H1 (cell line): ENCODE results near the gene GPR31. TPM values are rescaled to one million over a fixed set of nuclear protein-coding genes. Genes with fewer than 3 reads are reported as not detected.

ENCODE experiments used
- CTCF ChIA-PET: fragments of 300-600 bp; sonication (Branson Sonifier 250); formaldehyde crosslinking; loops from one replicate; lab custom pipeline; 2021; ENCODE audit not compliant: partially characterized antibody; lab: Charles Lee
- POLR2A ChIA-PET: fragments of 300-600 bp; sonication (Branson Sonifier 250); formaldehyde crosslinking; loops from one replicate; lab custom pipeline; 2021; ENCODE audit warnings: inconsistent platforms; ENCODE audit not compliant: partially characterized antibody; lab: Charles Lee
- DNase-seq, 2 experiments: peaks; one replicate each; pipeline versions ENCODE4 v3.0.0 to v3.0.0-alpha.2; 2010 to 2022; ENCODE audit warnings: low spot score in 2 of 2, low read depth in 1 of 2, mixed read lengths in 1 of 2
- FAIRE-seq: peaks from 2 replicates; lab custom pipeline; 2011; peaks lifted over from hg19 to GRCh38; lab: Jason Lieb, UNC
- H2AFZ ChIP-seq: 2 replicates; pipeline ENCODE4 v1.8.1; 2012; ENCODE audit warnings: low read length, inconsistent platforms
- H2AK5ac ChIP-seq: 2 replicates; pipeline ENCODE4 v1.6.1; 2013; ENCODE audit warnings: low read depth, low read length
- H2BK120ac ChIP-seq: replicated peaks from 2 replicates; pipeline ENCODE3; 2013; ENCODE audit warnings: low read depth, low read length, inconsistent platforms
- H2BK12ac ChIP-seq: 2 replicates; pipeline ENCODE4 v1.6.1; 2013; ENCODE audit warnings: low read depth, low read length
- H2BK15ac ChIP-seq: 2 replicates; pipeline ENCODE4 v1.6.1; 2013; ENCODE audit warnings: low read length
- H2BK20ac ChIP-seq: 2 replicates; pipeline ENCODE4 v1.6.1; 2013; ENCODE audit warnings: low read length
- H2BK5ac ChIP-seq: 2 replicates; pipeline ENCODE4 v1.6.1; 2013; ENCODE audit warnings: low read depth, low read length
- H3K14ac ChIP-seq: 2 replicates; pipeline ENCODE4 v1.6.1; 2013; ENCODE audit warnings: inconsistent platforms; ENCODE audit not compliant: insufficient read length
- H3K18ac ChIP-seq: 2 replicates; pipeline ENCODE4 v1.6.1; 2013; ENCODE audit warnings: low read length; ENCODE audit errors: extremely low read depth
- H3K23ac ChIP-seq: 2 replicates; pipeline ENCODE4 v1.6.1; 2013; ENCODE audit warnings: inconsistent platforms; ENCODE audit not compliant: insufficient read length
- H3K23me2 ChIP-seq: 2 replicates; pipeline ENCODE4 v1.6.1; 2013; ENCODE audit warnings: low read depth, low read length
- H3K27ac ChIP-seq: 2 replicates; pipeline ENCODE4 v1.6.1; 2011; ENCODE audit warnings: low read depth, low read length, inconsistent platforms
- H3K27me3 ChIP-seq, 4 experiments: replicated peaks in 1 of 4; 1 replicate in 1 of 4; 2 replicates in 3 of 4; pipeline versions ENCODE4 v1.6.1 to v1.8.1; 2011 to 2013; ENCODE audit warnings: low read length in 3 of 4, mild to moderate bottlenecking in 3 of 4, inconsistent platforms in 2 of 4, mixed read lengths in 2 of 4, moderate library complexity in 1 of 4; ENCODE audit not compliant: control insufficient read depth in 3 of 4, insufficient read depth in 3 of 4; ENCODE audit errors: extremely low read depth in 1 of 4
- H3K36me3 ChIP-seq, 4 experiments: 2 replicates each; pipeline versions ENCODE4 v1.6.1 to v1.8.1; 2011 to 2013; ENCODE audit warnings: mild to moderate bottlenecking in 4 of 4, low read length in 3 of 4, moderate library complexity in 2 of 4, control low read depth in 1 of 4, inconsistent platforms in 1 of 4; ENCODE audit not compliant: insufficient read depth in 4 of 4, control insufficient read depth in 2 of 4
- H3K4ac ChIP-seq: replicated peaks from 2 replicates; pipeline ENCODE3; 2013; ENCODE audit warnings: low read length, low read depth, mixed read lengths, inconsistent platforms; ENCODE audit not compliant: insufficient read length
- H3K4me1 ChIP-seq, 4 experiments: replicated peaks in 1 of 4; 1 replicate in 1 of 4; 2 replicates in 3 of 4; pipeline versions ENCODE4 v1.6.1 to v1.8.1; 2011 to 2013; ENCODE audit warnings: low read length in 3 of 4, inconsistent platforms in 2 of 4, mixed read lengths in 1 of 4; ENCODE audit not compliant: insufficient read depth in 4 of 4, control insufficient read depth in 3 of 4
- H3K4me2 ChIP-seq, 2 experiments: 2 replicates each; pipeline versions ENCODE4 v1.6.1 to v1.8.1; 2011 to 2013; ENCODE audit warnings: low read depth in 2 of 2, low read length in 2 of 2, control low read depth in 1 of 2, inconsistent platforms in 1 of 2, mild to moderate bottlenecking in 1 of 2; ENCODE audit not compliant: insufficient read depth in 1 of 2
- H3K4me3 ChIP-seq, 4 experiments: fragments of 200-600, 300-600 bp in 1 of 4; sonication (generic), shearing (Covaris generic), sonication (Bioruptor Twin) in 1 of 4; 2 replicates each; pipeline versions ENCODE4 v1.5.1 to v1.8.1; 2011 to 2016; ENCODE audit warnings: low read length in 4 of 4, low read depth in 3 of 4, control low read depth in 2 of 4, inconsistent platforms in 2 of 4, mild to moderate bottlenecking in 2 of 4, mixed read lengths in 1 of 4, moderate library complexity in 1 of 4; ENCODE audit not compliant: insufficient read depth in 2 of 4; ENCODE audit errors: extremely low read depth in 1 of 4
- H3K56ac ChIP-seq: replicated peaks from 2 replicates; pipeline ENCODE3; 2013; ENCODE audit warnings: low read depth, mild to moderate bottlenecking, mixed read lengths, low read length, inconsistent platforms; ENCODE audit not compliant: insufficient read length
- H3K79me1 ChIP-seq: 2 replicates; pipeline ENCODE4 v1.6.1; 2013; ENCODE audit warnings: low read depth, low read length, control low read depth
- H3K79me2 ChIP-seq, 2 experiments: 2 replicates each; pipeline versions ENCODE4 v1.6.1 to v1.8.1; 2012 to 2013; ENCODE audit warnings: low read length in 2 of 2, mild to moderate bottlenecking in 2 of 2, inconsistent platforms in 1 of 2; ENCODE audit not compliant: insufficient read depth in 2 of 2, control insufficient read depth in 1 of 2
- H3K9ac ChIP-seq, 4 experiments: replicated peaks in 1 of 4; 1 replicate in 1 of 4; 2 replicates in 3 of 4; pipeline versions ENCODE4 v1.6.1 to v1.8.1; 2011 to 2013; ENCODE audit warnings: low read depth in 3 of 4, low read length in 3 of 4, control low read depth in 2 of 4, mild to moderate bottlenecking in 2 of 4, moderate library complexity in 2 of 4, inconsistent platforms in 1 of 4; ENCODE audit errors: extremely low read depth in 1 of 4
- H3K9me3 ChIP-seq, 2 experiments: 2 replicates each; pipeline versions ENCODE4 v1.6.1 to v1.8.1; 2012 to 2013; ENCODE audit warnings: mild to moderate bottlenecking in 2 of 2, moderate library complexity in 2 of 2, control low read depth in 1 of 2, inconsistent platforms in 1 of 2, low read depth in 1 of 2, low read length in 1 of 2, mixed read lengths in 1 of 2; ENCODE audit not compliant: insufficient read depth in 2 of 2
- H4K20me1 ChIP-seq, 2 experiments: replicated peaks in 1 of 2; 2 replicates each; pipeline versions ENCODE3 to v1.8.1; 2011 to 2013; ENCODE audit warnings: inconsistent platforms in 2 of 2, low read length in 2 of 2, mild to moderate bottlenecking in 1 of 2; ENCODE audit not compliant: insufficient read depth in 2 of 2, control insufficient read depth in 1 of 2
- H4K5ac ChIP-seq: 2 replicates; pipeline ENCODE4 v1.6.1; 2013; ENCODE audit warnings: low read length, low read depth, mixed read lengths, inconsistent platforms; ENCODE audit not compliant: insufficient read length
- H4K8ac ChIP-seq: 2 replicates; pipeline ENCODE4 v1.8.0; 2013; ENCODE audit warnings: mild to moderate bottlenecking, moderate library complexity, low read length, inconsistent platforms; ENCODE audit not compliant: insufficient read depth; ENCODE audit errors: extremely low read depth
- H4K91ac ChIP-seq: replicated peaks from 2 replicates; pipeline ENCODE3; 2013; ENCODE audit warnings: low read length, mixed read lengths, inconsistent platforms; ENCODE audit not compliant: insufficient read length
- CBX8 ChIP-seq: fragments of 300-800, 300-1000 bp; sonication (generic); IDR thresholded peaks from 2 replicates; pipeline ENCODE4 v1.7.1; 2016; ENCODE audit warnings: low read depth, low read length, borderline replicate concordance
- CEBPB ChIP-seq: IDR thresholded peaks from 2 replicates; pipeline ENCODE4 v1.6.1; 2012; ENCODE audit warnings: low read depth, low read length
- EZH2 ChIP-seq: fragments of 200-600 bp; sonication (generic); IDR thresholded peaks from 2 replicates; pipeline ENCODE4 v1.7.1; 2012; ENCODE audit warnings: low read depth, mild to moderate bottlenecking, moderate library complexity, low read length, inconsistent platforms; ENCODE audit not compliant: severe bottlenecking
- FOSL1 ChIP-seq: IDR thresholded peaks from 2 replicates; pipeline ENCODE4 v1.6.1; 2011; ENCODE audit warnings: mild to moderate bottlenecking, low read depth, low read length, moderate library complexity; ENCODE audit not compliant: insufficient read depth
- HDAC6 ChIP-seq: IDR thresholded peaks from one replicate; pipeline ENCODE4 v1.7.1; 2012; ENCODE audit warnings: low read depth, mild to moderate bottlenecking, inconsistent platforms, low read length, moderate library complexity
- KDM1A ChIP-seq: fragments of 200-600, 300-600 bp; sonication (generic); IDR thresholded peaks from 2 replicates; pipeline ENCODE4 v1.7.1; 2016; ENCODE audit warnings: mild to moderate bottlenecking, low read length, borderline replicate concordance
- MAFK ChIP-seq: IDR thresholded peaks from 2 replicates; pipeline ENCODE4 v1.6.1; 2012; ENCODE audit warnings: low read depth, mild to moderate bottlenecking, improper control_type of control experiment, low read length
- RBBP5 ChIP-seq: IDR thresholded peaks from 2 replicates; pipeline ENCODE4 v1.7.1; 2012; ENCODE audit warnings: low read depth, mild to moderate bottlenecking, inconsistent platforms, low read length, moderate library complexity, borderline replicate concordance
- RNF2 ChIP-seq: fragments of 200-900, 300-1000 bp; sonication (generic); IDR thresholded peaks from 2 replicates; pipeline ENCODE4 v1.7.1; 2016; ENCODE audit warnings: borderline replicate concordance, low read depth, mild to moderate bottlenecking, antibody characterized with exemption, low read length; ENCODE audit not compliant: poor library complexity, severe bottlenecking; ENCODE audit errors: missing control alignments
- RXRA ChIP-seq: IDR thresholded peaks from 2 replicates; pipeline ENCODE4 v1.6.1; 2011; ENCODE audit warnings: low read depth, mild to moderate bottlenecking, low read length, moderate library complexity; ENCODE audit not compliant: insufficient read depth
- SIRT6 ChIP-seq: IDR thresholded peaks from one replicate; pipeline ENCODE4 v1.7.1; 2012; ENCODE audit warnings: low read length, inconsistent platforms
- SRF ChIP-seq: IDR thresholded peaks from 2 replicates; pipeline ENCODE4 v1.6.1; 2011; ENCODE audit warnings: mild to moderate bottlenecking, low read depth, low read length, moderate library complexity
- WGBS, 2 experiments: shearing (Covaris generic) in 1 of 2; methylation state at CpG; one replicate each; pipeline versions ENCODE4 v1.1.6 to v1.1.7; 2013 to 2015; ENCODE audit warnings: low lambda C conversion rate in 2 of 2, mixed read lengths in 2 of 2, inconsistent platforms in 1 of 2, low coverage in 1 of 2, missing lambda C conversion rate in 1 of 2; ENCODE audit not compliant: insufficient replicate concordance in 2 of 2, insufficient coverage in 1 of 2, insufficient read length in 1 of 2; ENCODE audit errors: extremely low coverage in 1 of 2, missing lambda C conversion rate in 1 of 2; 5-methylcytosine and 5-hydroxymethylcytosine counted together
- polyA plus RNA-seq, 7 experiments: library from polyadenylated mRNA; depleted of rRNA in 3 of 7; stranded (reverse) in 5 of 7; unstranded in 2 of 7; fragments of >200 nt in 5 of 7; fragments of 200-250 nt in 2 of 7; gene quantifications; 1 replicate in 5 of 7; 2 replicates in 1 of 7; 4 replicates in 1 of 7; pipeline versions ENCODE4 v1.2.1 to v1.2.3, GENCODE V29; 2011 to 2013; ENCODE audit warnings: missing spikeins in 2 of 7, mixed read lengths in 2 of 7
- total RNA-seq: library from RNA; stranded (reverse); fragmentation: NEBNext Ultra II Directional; extraction: Animal tissue kit (Norgen Biotek cat#: 25700); gene quantifications from 2 replicates; pipeline ENCODE4 v1.2.1, GENCODE V29; 2021
- TF ChIP-seq, protein P1 (sequence below): IDR thresholded peaks from 2 replicates; pipeline ENCODE4 v1.6.1; 2012; ENCODE audit warnings: inconsistent platforms

GPR31 gene
- total and polyA plus RNA-seq, 2 of the 8 experiments (the other 6 are each of a cell fraction or from before 2014, with no cell fraction given) = not detected

- no peaks in the 10 kb centered on the region for H3K23me2 ChIP-seq
- H2BK120ac ChIP-seq = no peak overlapping the region
- no peak overlapping the region for H3K23ac ChIP-seq
- ChIA-PET CTCF (interaction anchor here (0.6 to 1.6 kb wide), 5 partner anchors 11 to 56 kb away, joined by 3 to 5 read pairs (median 3); no protein-coding TSS in a partner anchor), POLR2A (interaction anchor here (0.6 kb wide), 1 partner anchor 372 kb away, joined by 3 read pairs; no protein-coding TSS in a partner anchor)
- H2BK12ac ChIP-seq = no peak overlapping the region
- H2AK5ac ChIP-seq = no peak overlapping the region
- H2AFZ ChIP-seq = no peak overlapping the region
- DNase-seq (no peak), FAIRE-seq (no peak)
- H3K9me3 ChIP-seq = peaks cover 0 to 6% of the 10 kb centered on the region in 2 experiments; a peak in 1 of 4 replicates
- no peak overlapping the region for H3K18ac ChIP-seq
- WGBS, 2 experiments = 89% methylated on average over 8 of the region's 14 CpGs; no CpG with 5 or more reads in 1 of the 2 experiments
- no peak overlapping the region for H2BK15ac ChIP-seq
- H2BK20ac ChIP-seq = no peak overlapping the region
- H4K5ac ChIP-seq = no peak overlapping the region
- H3K14ac ChIP-seq = no peak overlapping the region
- H3K9ac ChIP-seq = no peak overlapping the region
- H3K79me2 ChIP-seq = no peaks in the 10 kb centered on the region
- H3K4me3 ChIP-seq = no peak overlapping the region
- H3K27me3 ChIP-seq = no peaks in the 10 kb centered on the region
- no peak overlapping the region for H4K8ac ChIP-seq
- H3K27ac ChIP-seq = no peak overlapping the region
- no peak overlapping the region for H3K4me2 ChIP-seq
- H4K91ac ChIP-seq = no peak overlapping the region
- H2BK5ac ChIP-seq = no peak overlapping the region
- no peaks in the 10 kb centered on the region for H4K20me1 ChIP-seq
- no peak overlapping the region for H3K4ac ChIP-seq
- no peaks in the 10 kb centered on the region for H3K36me3 ChIP-seq
- no peaks in the 10 kb centered on the region for H3K79me1 ChIP-seq
- no peak overlapping the region for H3K56ac ChIP-seq
- peaks cover 0 to 5% (median 0%) of the 10 kb centered on the region in 4 experiments; a peak in 3 of 7 replicates for H3K4me1 ChIP-seq
- TF ChIP-seq CBX8 (no peak), RBBP5 (no peak), RNF2 (no peak), EZH2 (no peak), KDM1A (no peak), RXRA (no peak), CEBPB (no peak), SRF (no peak), HDAC6 (no peak), SIRT6 (no peak), MAFK (no peak), FOSL1 (no peak)
- TF ChIP-seq, protein P1, sequence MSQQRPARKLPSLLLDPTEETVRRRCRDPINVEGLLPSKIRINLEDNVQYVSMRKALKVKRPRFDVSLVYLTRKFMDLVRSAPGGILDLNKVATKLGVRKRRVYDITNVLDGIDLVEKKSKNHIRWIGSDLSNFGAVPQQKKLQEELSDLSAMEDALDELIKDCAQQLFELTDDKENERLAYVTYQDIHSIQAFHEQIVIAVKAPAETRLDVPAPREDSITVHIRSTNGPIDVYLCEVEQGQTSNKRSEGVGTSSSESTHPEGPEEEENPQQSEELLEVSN = no peak
Observed at GRCh38 chr6:167116838-167117228, 40.9 kb downstream of the GPR31 start.
